Testis (tissue), 2 donors: ENCODE data around the gene FDX1.

Source experiments
- CTCF ChIP-seq, 3 experiments: fragments of 450-650 bp in 2 of 3; fragments of 200-600 bp in 1 of 3; sonication (generic) in 1 of 3; IDR thresholded peaks; one replicate each; pipeline ENCODE4 v1.5.1; 2016 to 2019; ENCODE audit warnings: antibody characterized with exemption in 3 of 3, mild to moderate bottlenecking in 2 of 3, moderate library complexity in 1 of 3
- POLR2A ChIP-seq: fragments of 450-650 bp; IDR thresholded peaks from one replicate; pipeline ENCODE4 v1.6.1; 2017; ENCODE audit warnings: antibody characterized with exemption, mild to moderate bottlenecking, moderate library complexity

GRCh38 chr11:110471371-110471770 lies 41.6 kb downstream of the FDX1 start:
- TF ChIP-seq CTCF (IDR thresholded peaks at IDR 0.05) (no peak), POLR2A (no peak)
